Adipose tissue (tissue), 3 donors: ENCODE measurements around the gene PLCB3. TPM values are rescaled to one million over a fixed set of nuclear protein-coding genes. Genes with fewer than 3 reads are reported as not detected.

Experiments
- H3K27ac ChIP-seq: one replicate; pipeline ENCODE4 v1.5.1; 2013; ENCODE audit warnings: low read depth, low read length
- WGBS, 3 donors: extraction: QIAGEN DNeasy Blood & Tissue Kit; methylation state at CpG; one replicate each; pipeline ENCODE4 v1.1.7; 2013; 5-methylcytosine and 5-hydroxymethylcytosine counted together
- polyA plus RNA-seq, 3 donors: library from polyadenylated mRNA; stranded (reverse); fragments of 200-250 nt; gene quantifications; one replicate each; pipeline ENCODE4 v1.2.3, GENCODE V29; 2013
- donor health status: healthy with polysubstance abuse.
- donor health status: Bipolar disorder and iron deficiency.
- donor health status: healthy.

The PLCB3 gene
- polyA plus RNA-seq, 3 donors, result 5.7 to 22.2 (median 11.1) TPM

DNA sequence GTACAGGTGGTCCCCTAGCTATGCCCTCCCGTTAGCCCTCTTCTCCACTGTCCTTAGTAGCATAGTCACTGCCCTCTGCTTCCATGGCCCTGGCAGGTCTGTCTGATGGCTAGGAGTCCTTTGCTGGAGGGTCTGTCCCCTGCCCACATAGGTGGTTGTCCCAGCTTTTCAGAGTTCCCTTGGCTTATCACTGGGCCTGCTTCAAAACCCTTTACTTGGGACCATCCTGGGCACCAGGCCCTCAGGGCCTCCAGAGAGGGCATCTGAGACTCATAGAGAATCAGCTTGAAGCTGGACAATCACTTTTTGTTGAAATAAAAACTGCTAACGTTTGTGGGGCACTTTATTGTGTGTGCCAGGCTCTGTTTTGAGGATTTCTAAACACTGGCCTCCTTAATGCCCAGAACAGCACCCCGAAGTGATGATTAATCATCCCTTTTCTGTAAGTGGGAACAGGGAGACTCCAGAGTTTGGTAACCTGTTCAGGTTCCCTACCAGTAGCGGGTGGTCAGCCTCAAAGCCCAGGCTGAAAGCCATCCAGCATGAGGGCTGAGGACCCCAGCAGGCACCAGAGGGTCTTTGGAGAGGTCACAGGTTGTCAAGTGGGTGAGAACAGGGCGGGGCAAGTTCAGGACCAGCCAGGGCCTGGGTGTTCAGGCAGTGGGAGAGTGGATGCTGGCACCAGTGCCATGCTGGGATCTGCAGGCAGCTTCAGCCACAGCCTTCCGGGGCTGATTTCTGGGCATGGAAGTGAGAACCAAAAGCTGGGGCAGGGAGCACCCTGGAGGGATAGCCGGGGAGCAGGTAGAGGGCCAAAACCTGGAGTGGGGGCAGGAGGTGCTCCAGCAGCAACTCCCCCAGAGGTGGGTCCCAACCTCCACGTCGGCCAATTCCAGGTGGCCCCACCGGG, 39.3 kb downstream of the PLCB3 start:
- WGBS, 3 donors, result 49 to 62% (median 56%) methylated on average over 8 to 10 of the region's 10 CpGs

DNA sequence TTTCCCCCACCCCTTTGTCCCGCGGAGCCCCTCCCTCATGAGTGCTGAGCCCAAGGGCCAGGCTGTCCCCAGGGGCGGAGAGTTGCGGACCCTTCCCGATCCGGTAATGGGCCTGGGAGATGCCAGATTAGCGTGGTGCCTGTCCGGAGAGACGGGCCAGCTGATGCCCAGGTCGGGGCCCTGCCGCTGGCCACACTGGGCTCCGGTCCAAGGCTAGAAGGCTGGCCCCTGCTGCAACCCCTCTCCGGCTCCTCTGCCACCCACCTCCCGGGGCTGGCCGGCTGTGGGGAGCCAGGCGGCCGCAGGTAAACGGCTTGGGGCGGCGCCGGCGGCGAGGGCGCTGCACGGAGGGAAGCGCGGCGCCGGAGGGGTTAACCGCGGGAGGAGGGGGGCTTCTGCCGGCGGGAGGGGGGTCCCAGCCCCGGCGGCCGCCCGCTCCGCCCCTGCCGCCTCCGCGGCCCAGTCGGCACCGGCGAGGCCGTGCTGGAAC, 40.0 kb downstream of the PLCB3 start, which contains the start of gene KCNK4:
KCNK4 (plus strand) TSS at position 41 of the 490 bp plus-strand sequence. CDS start 1,717 bp downstream, outside the sequence.
- WGBS, 3 donors, result 4 to 7% (median 6%) methylated on average over 31 to 45 of the region's 45 CpGs

More for the DNA sequence above, 39.3 kb downstream of the PLCB3 start:
- H3K27ac ChIP-seq, result no peak overlapping the region

DNA sequence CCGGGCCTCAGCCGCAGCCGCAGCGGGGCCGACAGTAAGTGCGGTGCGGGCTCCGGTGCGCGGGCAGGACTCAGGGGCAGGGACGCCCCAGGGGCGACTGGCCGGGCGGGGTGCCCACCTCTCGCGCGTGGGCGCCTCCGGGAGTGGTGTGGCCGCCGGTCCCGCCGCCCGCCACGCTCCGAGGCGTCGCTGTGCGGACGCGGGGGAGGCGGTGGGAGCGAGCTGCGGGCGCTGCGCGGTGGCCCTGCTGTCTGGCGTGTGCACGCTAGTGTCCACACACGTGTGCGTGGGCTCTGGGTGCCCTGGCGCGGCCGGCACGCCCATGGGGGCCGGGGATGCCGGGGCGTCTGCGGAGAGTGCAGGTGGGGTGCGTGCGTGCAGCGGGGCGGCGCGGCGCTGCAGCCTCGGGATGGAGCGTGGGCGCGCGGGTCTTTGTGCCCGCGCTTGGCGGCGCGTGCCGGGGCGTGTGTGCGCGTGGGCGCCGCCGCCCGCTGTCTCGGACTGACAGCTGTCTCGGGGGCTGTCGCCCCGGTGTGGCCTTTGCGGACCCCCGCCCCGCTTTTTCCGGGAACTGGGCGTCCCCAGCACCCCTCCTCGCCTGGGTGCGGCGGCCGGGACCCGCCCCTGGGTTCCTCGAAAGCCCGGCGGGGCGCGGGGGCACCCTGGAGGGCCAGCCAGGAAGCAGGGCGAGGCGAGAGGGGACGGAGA, 40.6 kb downstream of the PLCB3 start:
- no peak overlapping the region for H3K27ac ChIP-seq
- 0 to 1% (median 1%) methylated on average over 64 to 96 of the region's 96 CpGs for WGBS, 3 donors

More for the DNA sequence above, 40.0 kb downstream of the PLCB3 start, which contains the start of gene KCNK4:
- H3K27ac ChIP-seq, result no peak within 1 kb of the TSS

DNA sequence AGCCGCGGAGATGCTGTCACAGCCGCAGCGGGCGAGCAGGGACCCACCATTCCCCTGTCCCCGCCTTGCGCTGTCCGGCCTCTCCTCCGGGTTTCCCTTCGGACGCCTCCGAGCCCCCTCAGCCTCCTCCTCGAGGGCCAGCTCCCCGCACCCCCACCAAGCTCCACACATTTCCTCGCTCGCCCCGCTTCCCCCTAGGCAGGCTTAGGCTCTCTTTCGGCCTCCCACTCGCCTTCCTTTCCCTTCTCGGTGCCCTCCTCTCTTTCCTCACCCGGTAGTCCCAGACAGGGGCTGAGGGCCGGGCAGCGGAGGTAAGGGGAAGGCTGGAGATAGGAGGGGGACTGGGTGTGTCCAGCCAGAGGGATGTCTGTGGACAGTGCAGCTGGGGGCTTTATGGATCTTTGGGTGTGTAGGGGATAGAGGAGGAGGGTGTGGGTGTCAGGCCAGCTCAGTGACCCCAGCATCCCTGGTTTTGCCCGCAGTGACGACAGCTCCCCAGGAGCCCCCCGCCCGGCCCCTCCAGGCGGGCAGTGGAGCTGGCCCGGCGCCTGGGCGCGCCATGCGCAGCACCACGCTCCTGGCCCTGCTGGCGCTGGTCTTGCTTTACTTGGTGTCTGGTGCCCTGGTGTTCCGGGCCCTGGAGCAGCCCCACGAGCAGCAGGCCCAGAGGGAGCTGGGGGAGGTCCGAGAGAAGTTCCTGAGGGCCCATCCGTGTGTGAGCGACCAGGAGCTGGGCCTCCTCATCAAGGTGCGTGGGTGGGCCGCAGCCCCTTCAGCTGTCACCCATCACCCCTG, 41.3 kb downstream of the PLCB3 start:
- no peak overlapping the region for H3K27ac ChIP-seq
- WGBS, 3 donors, result 33 to 58% (median 35%) methylated on average over 29 to 42 of the region's 42 CpGs

DNA sequence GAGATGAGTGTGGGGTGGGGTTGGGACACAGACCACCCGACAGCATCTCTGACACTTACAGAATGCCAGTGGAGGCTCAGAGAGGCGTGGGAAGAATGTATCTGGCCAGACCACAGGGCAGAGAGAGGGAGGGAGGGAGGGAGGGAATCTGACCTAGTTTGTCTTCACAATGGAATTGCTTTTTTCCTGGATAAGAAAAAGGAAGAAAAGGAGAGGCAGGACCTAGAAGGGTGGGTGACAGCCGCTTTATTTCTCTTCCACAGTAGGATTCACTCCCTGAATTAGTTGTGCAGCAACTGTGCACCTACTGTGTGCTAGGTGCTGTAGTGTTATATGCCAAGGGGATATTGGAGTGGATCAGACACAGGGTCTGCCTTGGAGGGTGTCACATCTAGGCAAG, 43.4 kb downstream of the PLCB3 start:
- whole genome bisulfite sequencing, 3 donors, result 56 to 63% (median 57%) methylated on average over 3 of the region's 3 CpGs
- H3K27ac ChIP-seq, result no peak overlapping the region

DNA sequence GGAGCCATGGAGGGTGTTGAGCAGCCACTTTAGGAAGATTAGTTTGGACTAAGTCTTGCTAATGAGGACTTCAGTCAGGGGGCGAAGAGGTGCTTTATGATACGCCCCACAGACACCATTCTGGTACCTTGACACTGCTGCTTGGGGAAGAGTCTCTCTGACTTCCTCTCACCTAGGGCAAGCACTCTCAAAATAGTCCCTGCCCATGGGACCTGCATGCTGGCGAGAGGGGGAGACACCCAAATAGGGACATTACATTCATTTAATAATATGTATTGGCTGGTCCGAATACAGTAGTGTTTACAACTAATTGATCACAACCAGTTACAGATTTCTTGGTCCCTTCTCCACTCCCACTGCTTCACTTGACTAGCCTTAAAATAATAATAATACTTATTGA, 44.4 kb downstream of the PLCB3 start:
- H3K27ac ChIP-seq, result no peak overlapping the region
- WGBS, 3 donors, result 86 to 92% (median 87%) methylated on average over 4 of the region's 4 CpGs

DNA sequence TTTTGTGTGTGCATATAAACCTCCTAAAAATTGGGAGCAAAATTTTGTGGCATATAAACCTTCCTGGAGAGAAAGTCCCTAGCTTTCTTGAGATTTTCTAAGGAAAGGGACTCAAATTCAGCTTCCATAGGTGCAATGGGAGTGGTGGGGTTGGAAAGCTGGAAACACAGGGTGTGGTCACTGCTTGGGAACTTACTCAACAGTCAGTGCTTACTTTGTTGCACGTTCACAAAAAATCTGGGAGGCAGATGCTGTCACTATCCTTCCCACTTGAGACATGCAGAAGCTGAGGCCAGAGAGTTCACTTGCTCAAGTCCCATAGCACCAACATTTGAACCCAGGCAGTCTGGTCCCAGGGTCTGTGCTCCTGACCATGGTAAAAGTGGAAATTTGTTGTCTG, 44.9 kb downstream of the PLCB3 start:
- H3K27ac ChIP-seq, result no peak overlapping the region
- WGBS, 3 donors, result 26 to 50% (median 28%) methylated on average over 1 of the region's 1 CpG

DNA sequence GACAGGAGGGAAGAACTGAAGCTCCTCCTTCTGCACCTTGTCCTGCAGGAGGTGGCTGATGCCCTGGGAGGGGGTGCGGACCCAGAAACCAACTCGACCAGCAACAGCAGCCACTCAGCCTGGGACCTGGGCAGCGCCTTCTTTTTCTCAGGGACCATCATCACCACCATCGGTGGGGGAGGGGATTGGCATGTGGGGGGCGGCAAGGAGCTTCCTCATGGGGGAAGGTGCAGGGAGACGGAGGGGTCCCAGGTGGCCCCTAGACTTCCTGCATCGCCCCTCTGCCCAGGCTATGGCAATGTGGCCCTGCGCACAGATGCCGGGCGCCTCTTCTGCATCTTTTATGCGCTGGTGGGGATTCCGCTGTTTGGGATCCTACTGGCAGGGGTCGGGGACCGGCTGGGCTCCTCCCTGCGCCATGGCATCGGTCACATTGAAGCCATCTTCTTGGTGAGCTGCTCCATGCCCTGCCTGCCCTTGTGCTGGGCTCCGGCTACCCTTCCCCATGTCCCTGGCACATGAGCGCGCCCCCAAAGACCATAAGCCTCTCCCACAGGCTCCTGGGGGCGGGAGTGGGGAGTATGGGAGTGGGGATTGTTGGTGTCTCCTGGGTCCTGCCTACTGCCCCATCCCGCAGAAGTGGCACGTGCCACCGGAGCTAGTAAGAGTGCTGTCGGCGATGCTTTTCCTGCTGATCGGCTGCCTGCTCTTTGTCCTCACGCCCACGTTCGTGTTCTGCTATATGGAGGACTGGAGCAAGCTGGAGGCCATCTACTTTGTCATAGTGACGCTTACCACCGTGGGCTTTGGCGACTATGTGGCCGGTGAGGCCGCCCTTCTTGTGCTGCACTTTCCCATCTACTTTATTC, 45.7 kb downstream of the PLCB3 start:
- H3K27ac ChIP-seq, result no peak overlapping the region
- 16 to 19% (median 17%) methylated on average over 34 of the region's 34 CpGs for whole genome bisulfite sequencing, 3 donors

DNA sequence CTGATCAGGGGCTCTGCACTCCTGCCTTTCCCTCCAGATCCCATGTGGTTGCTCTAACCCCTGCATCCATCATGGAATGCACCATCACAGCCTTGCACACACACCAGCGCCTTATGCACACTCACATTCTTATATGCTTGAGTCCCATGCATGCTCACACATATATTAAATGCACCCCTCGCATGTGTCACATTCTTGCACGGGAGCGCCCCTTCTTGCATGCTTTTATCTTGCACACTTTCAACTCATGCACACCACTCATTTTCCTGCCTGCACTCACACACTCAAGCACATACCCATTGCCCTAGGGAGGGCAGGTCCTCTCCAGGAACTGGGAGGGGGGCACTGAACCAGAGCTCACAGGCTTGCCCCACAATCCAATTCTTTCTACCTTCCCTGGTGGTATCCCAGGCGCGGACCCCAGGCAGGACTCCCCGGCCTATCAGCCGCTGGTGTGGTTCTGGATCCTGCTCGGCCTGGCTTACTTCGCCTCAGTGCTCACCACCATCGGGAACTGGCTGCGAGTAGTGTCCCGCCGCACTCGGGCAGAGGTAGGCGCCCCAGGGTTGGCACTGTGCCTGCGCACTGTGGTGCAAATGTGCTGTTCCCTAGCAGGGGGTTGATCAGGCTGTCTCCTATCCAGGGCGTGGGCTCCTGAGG, 46.5 kb downstream of the PLCB3 start:
- WGBS, 3 donors, result 33 to 48% (median 41%) methylated on average over 18 of the region's 18 CpGs

DNA sequence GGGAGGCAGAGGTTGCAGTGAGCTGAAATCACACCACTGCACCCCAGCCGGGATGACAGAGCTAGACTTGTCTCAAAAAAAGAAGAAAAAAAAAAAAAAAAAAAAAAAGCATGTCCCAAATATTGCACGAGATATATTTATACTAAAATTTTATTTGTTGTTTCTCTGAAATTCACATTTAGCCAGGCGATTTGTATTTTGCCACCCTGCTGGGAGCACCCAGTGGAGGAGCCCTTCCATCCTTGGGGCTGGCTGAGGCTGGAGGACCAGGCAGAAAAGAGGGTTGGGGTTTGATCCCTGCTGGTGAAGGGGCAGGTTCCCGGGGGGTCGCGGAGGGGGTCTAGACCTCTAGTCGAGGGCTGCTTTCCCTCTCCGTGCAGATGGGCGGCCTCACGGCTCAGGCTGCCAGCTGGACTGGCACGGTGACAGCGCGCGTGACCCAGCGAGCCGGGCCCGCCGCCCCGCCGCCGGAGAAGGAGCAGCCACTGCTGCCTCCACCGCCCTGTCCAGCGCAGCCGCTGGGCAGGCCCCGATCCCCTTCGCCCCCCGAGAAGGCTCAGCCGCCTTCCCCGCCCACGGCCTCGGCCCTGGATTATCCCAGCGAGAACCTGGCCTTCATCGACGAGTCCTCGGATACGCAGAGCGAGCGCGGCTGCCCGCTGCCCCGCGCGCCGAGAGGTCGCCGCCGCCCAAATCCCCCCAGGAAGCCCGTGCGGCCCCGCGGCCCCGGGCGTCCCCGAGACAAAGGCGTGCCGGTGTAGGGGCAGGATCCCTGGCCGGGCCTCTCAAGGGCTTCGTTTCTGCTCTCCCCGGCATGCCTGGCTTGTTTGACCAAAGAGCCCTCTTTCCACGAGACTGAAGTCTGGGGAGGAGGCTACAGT, 47.9 kb downstream of the PLCB3 start:
- 3 to 5% (median 3%) methylated on average over 43 to 60 of the region's 60 CpGs for WGBS, 3 donors
- H3K27ac ChIP-seq, result no peak overlapping the region

More for the DNA sequence above, 46.5 kb downstream of the PLCB3 start:
- H3K27ac ChIP-seq, result no peak overlapping the region

DNA sequence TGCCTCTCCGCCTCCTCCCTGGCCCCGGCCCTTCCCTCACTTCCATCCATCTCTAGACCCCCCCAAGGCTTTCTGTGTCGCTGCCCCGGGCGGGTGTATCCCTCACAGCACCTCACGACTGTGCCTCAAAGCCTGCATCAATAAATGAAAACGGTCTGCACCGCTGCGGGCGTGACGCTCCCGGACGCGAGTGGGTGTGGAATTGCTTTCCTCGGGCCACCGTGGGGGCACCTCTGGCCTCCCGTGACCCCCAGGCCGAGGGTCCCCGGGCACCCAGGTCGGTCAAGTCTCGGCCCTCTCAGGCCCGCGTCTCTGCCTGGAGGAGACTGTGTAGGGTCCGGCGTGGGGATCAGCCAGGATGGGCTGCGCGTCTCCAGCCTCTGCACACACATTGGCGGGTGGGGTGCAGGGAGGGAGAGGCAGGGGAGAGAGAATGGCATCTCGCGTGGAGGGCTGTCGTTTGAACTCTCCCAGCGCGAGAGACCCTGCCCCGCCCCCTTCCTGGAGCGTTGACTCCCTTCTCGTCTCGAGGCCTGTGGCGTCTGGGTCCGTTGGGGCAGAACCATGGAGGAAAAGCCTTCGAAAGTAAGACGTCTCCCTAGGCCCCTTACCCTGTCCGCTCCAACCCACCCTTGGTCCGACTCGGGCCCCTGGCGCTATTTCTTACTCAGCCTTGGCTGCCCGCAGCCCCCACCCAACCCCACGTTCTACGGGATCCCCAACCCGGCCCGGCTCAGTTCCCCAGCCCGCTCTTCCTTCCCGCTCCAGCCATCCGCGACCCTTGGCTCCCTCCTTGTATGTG, 48.7 kb downstream of the PLCB3 start, which contains the start of gene CATSPERZ:
CATSPERZ (plus strand) TSS at position 512 of the 802 bp plus-strand sequence; CDS start at position 565, 53 bp downstream.
- H3K27ac ChIP-seq, result no peak within 1 kb of the TSS

DNA sequence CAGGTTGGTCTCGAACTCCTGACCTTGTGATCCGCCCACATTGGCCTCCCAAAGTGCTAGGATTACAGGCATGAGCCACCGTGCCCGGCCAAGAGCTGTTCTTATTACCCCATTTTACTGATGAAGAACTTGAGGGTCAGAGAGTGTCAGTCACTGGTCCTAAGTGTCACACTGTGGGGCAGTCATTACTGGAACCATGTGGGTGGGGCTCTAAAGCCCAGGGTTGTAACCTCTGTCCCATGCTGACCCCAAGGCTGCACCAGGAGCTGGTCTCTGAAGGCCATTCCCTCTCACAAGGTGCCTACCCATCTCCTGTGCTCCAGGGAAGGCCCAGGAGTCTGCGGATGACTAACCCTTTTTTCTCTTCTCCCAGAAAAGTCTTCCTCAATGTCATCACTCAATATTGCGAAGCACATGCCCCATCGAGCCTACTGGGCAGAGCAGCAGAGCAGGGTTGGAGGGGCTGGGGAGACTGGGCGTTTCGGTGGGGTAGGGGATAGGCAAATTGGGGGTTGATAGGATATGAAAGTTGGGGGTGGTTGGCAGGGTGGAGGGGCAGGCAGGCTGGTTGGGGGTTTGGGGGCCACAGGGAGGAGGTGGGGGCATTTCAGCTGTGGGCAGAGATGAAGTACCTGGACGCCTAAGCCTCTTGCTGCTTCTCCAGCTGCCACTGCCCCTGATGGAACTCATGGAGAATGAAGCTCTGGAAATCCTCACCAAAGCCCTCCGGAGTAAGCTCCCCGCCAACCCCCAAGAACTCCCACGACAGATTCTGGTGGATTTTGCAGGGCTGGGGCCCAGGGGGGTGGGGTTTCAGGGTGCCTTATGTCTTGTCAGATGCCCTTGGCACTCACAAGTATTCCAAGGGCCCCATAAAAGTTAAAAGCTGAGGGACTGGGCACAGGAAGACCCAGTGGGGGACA, 52.0 kb downstream of the PLCB3 start:
- 78 to 82% (median 82%) methylated on average over 13 of the region's 13 CpGs for WGBS, 3 donors
- no peak overlapping the region for H3K27ac ChIP-seq

More for the DNA sequence above, 48.7 kb downstream of the PLCB3 start, which contains the start of gene CATSPERZ:
- WGBS, 3 donors, result 3 to 7% (median 4%) methylated on average over 50 to 54 of the region's 54 CpGs

DNA sequence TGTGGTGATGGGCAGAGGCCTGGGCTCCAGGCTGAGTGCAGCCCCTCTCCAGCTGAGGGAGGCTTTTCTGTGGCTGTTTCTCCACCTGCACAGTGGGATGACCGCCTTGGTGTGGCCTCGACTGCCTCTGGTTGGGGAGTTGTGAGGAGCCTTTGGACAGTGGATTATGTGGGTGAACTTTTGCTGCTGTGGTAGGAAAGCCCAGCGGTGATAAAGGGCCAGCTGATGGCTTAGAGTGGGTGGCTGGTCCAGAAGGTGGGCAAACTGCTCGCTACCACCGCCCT, 52.6 kb downstream of the PLCB3 start:
- 51 to 67% (median 54%) methylated on average over 5 of the region's 5 CpGs for WGBS, 3 donors
- peak overlapping the region; percentile 44 for H3K27ac ChIP-seq

DNA sequence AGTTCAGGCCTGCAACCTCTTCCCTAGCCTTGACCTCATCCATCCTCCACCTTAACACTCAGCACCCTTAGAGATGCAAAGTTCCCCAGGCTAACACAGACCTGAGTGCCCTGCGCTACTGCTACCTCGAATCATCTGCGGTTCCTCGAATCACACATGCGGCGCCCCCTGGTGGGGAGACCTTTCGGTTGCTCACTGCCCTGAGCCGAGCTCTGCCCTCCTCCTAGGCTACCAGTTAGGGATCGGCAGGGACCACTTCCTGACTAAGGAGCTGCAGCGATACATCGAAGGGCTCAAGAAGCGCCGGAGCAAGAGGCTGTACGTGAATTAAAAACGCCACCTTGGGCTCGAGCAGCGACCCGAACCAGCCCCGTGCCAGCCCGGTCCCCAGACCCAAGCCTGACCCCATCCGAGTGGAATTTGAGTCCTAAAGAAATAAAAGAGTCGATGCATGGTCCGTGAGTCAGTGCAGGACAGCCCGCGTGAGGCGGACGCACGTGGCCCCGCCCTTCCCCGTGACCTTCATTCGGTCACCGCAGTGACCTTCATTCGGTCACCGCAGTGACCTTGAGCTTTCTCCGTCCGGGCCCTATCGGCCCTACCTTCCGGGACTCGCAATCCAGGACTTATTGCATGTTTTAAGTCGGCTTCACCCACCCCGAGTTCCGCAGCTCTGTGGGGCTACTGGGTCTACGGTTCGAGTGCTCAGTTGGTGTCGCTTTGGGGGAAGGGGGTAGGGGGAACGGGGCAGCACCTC, 53.2 kb downstream of the PLCB3 start:
- WGBS, 3 donors, result 1% methylated on average over 46 of the region's 46 CpGs
- H3K27ac ChIP-seq, result peak overlapping the region; percentile 44
